HCT116 (cell line): Measurements from ENCODE around the gene BEGAIN. TPM values are rescaled to one million over a fixed set of nuclear protein-coding genes. Genes with fewer than 3 reads are reported as not detected.

Source experiments
- ATAC-seq: fragments of 200-7000 bp; cut with Tn5 transposase; 2 replicates; pipeline ENCODE4 v1.9.1; 2020; ENCODE audit warnings: mild to moderate bottlenecking, moderate library complexity
- BruUV-seq: library from RNA; stranded (reverse); fragments of 400-500 nt; replicated peaks from 2 replicates; lab custom pipeline; 2021; lab: Mats Ljungman, UMichigan
- CTCF ChIA-PET: fragments of 300-600 bp; sonication (Branson Sonifier 250); formaldehyde crosslinking; loops from one replicate; lab custom pipeline; 2021; ENCODE audit warnings: antibody characterized with exemption; lab: Charles Lee
- POLR2A ChIA-PET: fragments of 300-600, 350-600 bp; sonication (Branson Sonifier 250); formaldehyde crosslinking; loops from one replicate; lab custom pipeline; 2021; ENCODE audit warnings: antibody characterized with exemption; lab: Charles Lee
- RAD21 ChIA-PET, 2 experiments: fragments of 300-600 bp; sonication (Branson Sonifier 250); formaldehyde crosslinking; loops; one replicate each; lab custom pipeline; 2023; ENCODE audit warnings: low total read pairs in 2 of 2; ENCODE audit not compliant: uncharacterized antibody in 2 of 2, unreplicated experiment in 2 of 2, low non-redundant PET in 1 of 2; lab: Charles Lee
- DNase-seq: peaks from one replicate; pipeline ENCODE4 v3.0.0-alpha.2; 2010; ENCODE audit warnings: low read depth, low spot score
- H2AFZ ChIP-seq: fragments of 200-600 bp; shearing (Covaris generic), sonication (generic); 2 replicates; pipeline ENCODE4 v1.6.1; 2017; ENCODE audit warnings: low read depth, mixed run types, mixed read lengths, antibody characterized with exemption, low read length; ENCODE audit not compliant: poor library complexity, severe bottlenecking
- H3K27ac ChIP-seq: 2 replicates; pipeline ENCODE4 v1.5.1; 2012; ENCODE audit warnings: low read depth, low read length
- H3K27me3 ChIP-seq: fragments of 200-600 bp; sonication (generic); 2 replicates; pipeline ENCODE4 v1.6.1; 2016; ENCODE audit warnings: mixed run types, low read length, mixed read lengths; ENCODE audit not compliant: insufficient read depth
- H3K36me3 ChIP-seq, 2 experiments: fragments of 200-500 bp in 1 of 2; fragments of 200-600 bp in 1 of 2; sonication (Bioruptor generic) in 1 of 2; sonication (generic) in 1 of 2; 2 replicates each; pipeline versions ENCODE4 v1.5.1 to v1.6.1; 2014 to 2016; ENCODE audit warnings: low read length in 2 of 2, inconsistent platforms in 1 of 2, mixed read lengths in 1 of 2, mixed run types in 1 of 2; ENCODE audit not compliant: insufficient read depth in 2 of 2, control insufficient read depth in 1 of 2
- H3K4me1 ChIP-seq, 2 experiments: fragments of 200-600 bp in 1 of 2; sonication (generic) in 1 of 2; 2 replicates each; pipeline versions ENCODE4 v1.5.1 to v1.6.1; 2012 to 2017; ENCODE audit warnings: low read length in 2 of 2, inconsistent platforms in 1 of 2, mild to moderate bottlenecking in 1 of 2, mixed read lengths in 1 of 2, mixed run types in 1 of 2, moderate library complexity in 1 of 2; ENCODE audit not compliant: insufficient read depth in 2 of 2, control insufficient read depth in 1 of 2
- H3K4me2 ChIP-seq: fragments of 200-600 bp; sonication (generic); 2 replicates; pipeline ENCODE4 v1.6.1; 2017; ENCODE audit warnings: mixed run types, low read length, mixed read lengths
- H3K4me3 ChIP-seq, 2 experiments: fragments of 200-600 bp in 1 of 2; sonication (generic) in 1 of 2; replicated peaks in 1 of 2; 2 replicates each; pipeline ENCODE4 v1.5.1; 2011 to 2016; ENCODE audit warnings: low read length in 2 of 2, control low read depth in 1 of 2, low read depth in 1 of 2, mild to moderate bottlenecking in 1 of 2, mixed read lengths in 1 of 2, mixed run types in 1 of 2
- H3K79me2 ChIP-seq: fragments of 200-600 bp; sonication (generic); 2 replicates; pipeline ENCODE4 v1.6.1; 2017; ENCODE audit warnings: mild to moderate bottlenecking, mixed run types, low read length, moderate library complexity, mixed read lengths; ENCODE audit not compliant: insufficient read depth
- H3K9ac ChIP-seq: fragments of 200-600 bp; sonication (generic); 2 replicates; pipeline ENCODE4 v1.6.1; 2016; ENCODE audit warnings: low read length, mixed read lengths
- H3K9me2 ChIP-seq: fragments of 200-600 bp; sonication (generic), shearing (Covaris generic); 2 replicates; pipeline ENCODE4 v1.6.1; 2017; ENCODE audit warnings: mixed run types, mild to moderate bottlenecking, moderate library complexity; ENCODE audit not compliant: insufficient read depth
- H3K9me3 ChIP-seq, 2 experiments: fragments of 200-500 bp in 1 of 2; fragments of 200-600 bp in 1 of 2; sonication (Bioruptor generic) in 1 of 2; sonication (generic) in 1 of 2; 2 replicates each; pipeline ENCODE4 v1.6.1; 2014 to 2017; ENCODE audit warnings: low read length in 2 of 2, mixed read lengths in 2 of 2, inconsistent platforms in 1 of 2, low read depth in 1 of 2, mild to moderate bottlenecking in 1 of 2, mixed run types in 1 of 2, moderate library complexity in 1 of 2; ENCODE audit not compliant: control insufficient read depth in 1 of 2, insufficient read depth in 1 of 2
- H4K20me1 ChIP-seq: fragments of 200-600 bp; sonication (generic), shearing (Covaris generic); 2 replicates; pipeline ENCODE4 v1.6.1; 2017; ENCODE audit warnings: mixed run types, mild to moderate bottlenecking, moderate library complexity; ENCODE audit not compliant: insufficient read depth
- CBX3 ChIP-seq: IDR thresholded peaks from 2 replicates; pipeline ENCODE4 v1.6.1; 2012; ENCODE audit warnings: low read depth
- CEBPB ChIP-seq: IDR thresholded peaks from 2 replicates; pipeline ENCODE4 v1.6.1; 2012; ENCODE audit warnings: low read depth
- EGR1 ChIP-seq: IDR thresholded peaks from 2 replicates; pipeline ENCODE4 v1.6.1; 2012; ENCODE audit warnings: low read depth
- EZH2phosphoT487 ChIP-seq: fragments of 200-600 bp; IDR thresholded peaks from 2 replicates; pipeline ENCODE4 v1.6.1; 2018; ENCODE audit warnings: antibody characterized with exemption, borderline replicate concordance
- JUND ChIP-seq: IDR thresholded peaks from 2 replicates; pipeline ENCODE4 v1.6.1; 2012
- MAX ChIP-seq: IDR thresholded peaks from 2 replicates; pipeline ENCODE4 v1.6.1; 2012
- POLR2A ChIP-seq: IDR thresholded peaks from 2 replicates; pipeline ENCODE4 v1.7.0; 2011; ENCODE audit warnings: borderline replicate concordance; ENCODE audit not compliant: insufficient read depth, insufficient read length; ENCODE audit errors: extremely low read depth
- POLR2AphosphoS5 ChIP-seq: IDR thresholded peaks from 2 replicates; pipeline ENCODE4 v1.6.1; 2011; ENCODE audit warnings: mild to moderate bottlenecking, low read depth, low read length, moderate library complexity
- RAD21 ChIP-seq: IDR thresholded peaks from 2 replicates; pipeline ENCODE4 v1.6.1; 2012; ENCODE audit warnings: low read depth, mild to moderate bottlenecking
- REST ChIP-seq: IDR thresholded peaks from 2 replicates; pipeline ENCODE4 v1.6.1; 2012; ENCODE audit warnings: low read depth
- TCF7L2 ChIP-seq: IDR thresholded peaks from 2 replicates; pipeline ENCODE4 v1.7.0; 2011; ENCODE audit warnings: borderline replicate concordance, inconsistent platforms; ENCODE audit not compliant: insufficient read depth, insufficient read length; ENCODE audit errors: extremely low read depth
- YY1 ChIP-seq: IDR thresholded peaks from 2 replicates; pipeline ENCODE4 v1.6.1; 2011; ENCODE audit warnings: low read length, low read depth, moderate library complexity, mild to moderate bottlenecking; ENCODE audit not compliant: insufficient replicate concordance; ENCODE audit errors: extremely low read depth
- ZFX ChIP-seq: fragments of 450-650 bp; IDR thresholded peaks from 2 replicates; pipeline ENCODE4 v1.6.1; 2017
- ZNF274 ChIP-seq: fragments of 200-500 bp; sonication (Bioruptor generic); IDR thresholded peaks from 2 replicates; pipeline ENCODE4 v1.6.1; 2014; ENCODE audit warnings: mild to moderate bottlenecking, low read depth, low read length, inconsistent platforms
- intact Hi-C: fragments of 100-400 bp; cut with micrococcal nuclease; formaldehyde crosslinking; loops from 2 replicates; pipeline ENCODE4 v1.10.0; 2022
- total RNA-seq: library from RNA; stranded (reverse); gene quantifications from one replicate; pipeline ENCODE4 v1.2.1, GENCODE V29; 2021; ENCODE audit not compliant: unreplicated experiment

Gene BEGAIN
- total RNA-seq, 1 experiment from 2014 or later, result 8.5 TPM

GRCh38 chr14:100610511-100611217 is 23.4 kb upstream of the BEGAIN start:
- intact Hi-C loops, result no loop called here
- Histone ChIP-seq H3K4me2 (no peak overlapping the region), H3K4me1 (peaks cover 0 to 4% of the 10 kb centered on the region in 2 experiments; a peak in 1 of 4 replicates), H3K9me2 (no peaks in the 10 kb centered on the region), H4K20me1 (no peaks in the 10 kb centered on the region), H2AFZ (no peak overlapping the region), H3K27ac (no peak overlapping the region), H3K79me2 (no peaks in the 10 kb centered on the region), H3K9me3 (no peaks in the 10 kb centered on the region), H3K9ac (no peak overlapping the region), H3K4me3 (no peak overlapping the region), H3K27me3 (no peaks in the 10 kb centered on the region), H3K36me3 (no peaks in the 10 kb centered on the region)
- ChIA-PET RAD21 (interaction anchor here in 1 of 2 experiments (0.6 kb wide), 1 partner anchor 164 kb away, joined by 4 read pairs; no protein-coding TSS in a partner anchor), CTCF (interaction anchor here (1.0 kb wide), 1 partner anchor 41 kb away, joined by 3 read pairs; no protein-coding TSS in a partner anchor), POLR2A (no interaction called here)
- TF ChIP-seq TCF7L2 (no peak), CEBPB (no peak), POLR2AphosphoS5 (no peak), MAX (no peak), CBX3 (no peak), JUND (no peak), REST (no peak), ZFX (no peak), EZH2phosphoT487 (no peak), EGR1 (no peak), RAD21 (no peak), ZNF274 (no peak), POLR2A (no peak), YY1 (no peak)
- no TSS peak for BruUV-seq
- ATAC-seq (peak; percentile 58), DNase-seq (no peak)
